GM12872 (cell line): ENCODE data around the gene CACHD1.

Experiments used
- TF ChIP-seq, protein P1 (sequence below): IDR thresholded peaks from 3 replicates; pipeline ENCODE4 v1.5.1; 2011; ENCODE audit warnings: low read depth, mild to moderate bottlenecking, low read length, moderate library complexity; ENCODE audit not compliant: insufficient read depth

Gene CACHD1

DNA sequence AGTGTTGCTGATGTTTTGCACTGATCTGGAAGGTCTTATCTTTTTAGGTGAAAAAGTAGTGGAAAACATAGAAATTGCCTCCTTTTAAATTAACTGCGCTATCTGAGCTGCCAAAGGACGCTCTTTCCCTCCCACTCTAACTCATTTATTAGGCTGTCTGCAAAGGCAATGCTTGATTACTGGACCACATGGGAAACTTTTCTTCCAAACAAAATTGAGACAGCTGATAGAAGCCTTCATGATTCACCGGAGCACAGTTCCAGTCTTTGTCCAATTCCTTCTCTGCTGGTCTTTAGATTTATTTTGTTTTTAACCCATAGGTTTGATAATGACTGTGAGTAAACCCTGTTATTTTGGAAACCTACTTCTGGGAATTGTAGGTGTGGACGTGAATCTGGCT, 181.9 kb downstream of the CACHD1 start:
- TF ChIP-seq, protein P1, sequence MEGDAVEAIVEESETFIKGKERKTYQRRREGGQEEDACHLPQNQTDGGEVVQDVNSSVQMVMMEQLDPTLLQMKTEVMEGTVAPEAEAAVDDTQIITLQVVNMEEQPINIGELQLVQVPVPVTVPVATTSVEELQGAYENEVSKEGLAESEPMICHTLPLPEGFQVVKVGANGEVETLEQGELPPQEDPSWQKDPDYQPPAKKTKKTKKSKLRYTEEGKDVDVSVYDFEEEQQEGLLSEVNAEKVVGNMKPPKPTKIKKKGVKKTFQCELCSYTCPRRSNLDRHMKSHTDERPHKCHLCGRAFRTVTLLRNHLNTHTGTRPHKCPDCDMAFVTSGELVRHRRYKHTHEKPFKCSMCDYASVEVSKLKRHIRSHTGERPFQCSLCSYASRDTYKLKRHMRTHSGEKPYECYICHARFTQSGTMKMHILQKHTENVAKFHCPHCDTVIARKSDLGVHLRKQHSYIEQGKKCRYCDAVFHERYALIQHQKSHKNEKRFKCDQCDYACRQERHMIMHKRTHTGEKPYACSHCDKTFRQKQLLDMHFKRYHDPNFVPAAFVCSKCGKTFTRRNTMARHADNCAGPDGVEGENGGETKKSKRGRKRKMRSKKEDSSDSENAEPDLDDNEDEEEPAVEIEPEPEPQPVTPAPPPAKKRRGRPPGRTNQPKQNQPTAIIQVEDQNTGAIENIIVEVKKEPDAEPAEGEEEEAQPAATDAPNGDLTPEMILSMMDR: no peak

DNA sequence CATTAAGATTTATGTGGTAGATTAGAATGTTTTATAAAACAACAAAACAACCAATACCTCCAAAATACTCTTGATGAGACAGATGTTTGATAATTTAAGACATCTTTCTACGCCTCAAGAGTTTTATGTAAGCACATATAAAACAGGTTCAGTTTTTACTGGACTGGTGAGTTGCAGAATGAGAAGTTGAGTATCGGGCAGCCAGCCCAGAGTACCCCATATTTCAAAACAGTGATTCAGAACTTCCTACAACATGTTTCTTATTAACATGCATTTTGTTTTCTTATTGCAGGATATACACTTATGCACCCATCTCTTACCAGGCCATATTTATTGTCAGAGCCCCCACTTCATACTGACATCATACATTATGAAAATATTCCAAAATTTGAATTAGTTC, 183.5 kb downstream of the CACHD1 start:
- TF ChIP-seq, protein P1: no peak

DNA sequence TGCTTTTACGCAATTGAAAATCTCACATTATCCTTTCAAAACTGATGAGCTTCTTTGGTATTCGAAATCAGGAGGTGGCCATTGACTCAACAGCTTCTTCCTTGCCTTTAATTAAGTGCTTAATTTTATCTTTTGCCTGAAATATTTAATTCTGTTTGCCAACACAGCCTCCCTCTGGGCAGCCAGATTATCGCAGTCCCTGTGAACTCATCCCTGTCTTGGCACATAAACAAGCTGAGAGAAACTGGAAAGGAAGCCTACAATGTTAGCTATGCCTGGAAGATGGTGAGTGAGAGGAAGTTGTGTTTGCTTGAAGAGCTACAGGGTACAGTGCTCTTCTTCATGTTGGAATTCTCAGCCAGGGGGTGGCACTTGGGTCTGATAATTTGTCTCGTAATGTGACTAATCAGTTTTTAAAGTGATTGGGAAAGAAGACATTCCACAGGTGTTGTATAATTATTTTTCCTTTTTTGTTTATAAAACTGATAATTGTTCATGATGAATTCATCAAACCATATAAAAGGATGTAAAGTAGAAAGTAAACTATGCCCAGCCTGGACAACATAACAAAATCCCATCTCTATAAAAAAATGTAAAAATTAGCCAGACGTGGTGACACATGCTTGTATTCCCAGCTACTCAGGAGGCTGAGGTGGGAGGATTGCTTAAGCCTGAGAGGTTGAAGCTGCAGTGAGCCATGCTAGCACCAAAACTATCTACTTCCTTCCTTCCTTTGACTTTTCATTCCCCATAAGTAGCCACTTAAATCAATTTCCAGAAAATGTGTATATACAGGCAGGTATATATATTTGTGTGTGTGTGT, 184.8 kb downstream of the CACHD1 start:
- TF ChIP-seq, protein P1: no peak

DNA sequence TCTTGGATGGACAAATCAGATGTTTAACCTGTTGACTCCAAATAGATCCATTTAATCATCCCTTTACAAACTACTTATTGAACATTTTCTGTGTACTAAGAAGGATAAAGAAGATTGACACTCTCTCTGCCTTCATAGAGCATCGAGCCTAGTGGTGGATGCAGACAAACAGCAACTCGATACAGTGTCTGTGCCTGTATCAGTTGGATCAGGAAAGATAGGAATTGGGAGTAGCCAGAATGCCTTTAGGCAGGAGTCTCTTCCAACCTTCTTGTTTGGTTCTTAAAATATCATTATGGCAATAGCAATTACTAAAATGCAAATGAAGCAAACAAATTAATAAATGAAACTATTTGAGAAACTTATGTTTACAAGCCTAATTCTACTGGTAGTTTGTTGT, 185.9 kb downstream of the CACHD1 start:
- TF ChIP-seq, protein P1: no peak

DNA sequence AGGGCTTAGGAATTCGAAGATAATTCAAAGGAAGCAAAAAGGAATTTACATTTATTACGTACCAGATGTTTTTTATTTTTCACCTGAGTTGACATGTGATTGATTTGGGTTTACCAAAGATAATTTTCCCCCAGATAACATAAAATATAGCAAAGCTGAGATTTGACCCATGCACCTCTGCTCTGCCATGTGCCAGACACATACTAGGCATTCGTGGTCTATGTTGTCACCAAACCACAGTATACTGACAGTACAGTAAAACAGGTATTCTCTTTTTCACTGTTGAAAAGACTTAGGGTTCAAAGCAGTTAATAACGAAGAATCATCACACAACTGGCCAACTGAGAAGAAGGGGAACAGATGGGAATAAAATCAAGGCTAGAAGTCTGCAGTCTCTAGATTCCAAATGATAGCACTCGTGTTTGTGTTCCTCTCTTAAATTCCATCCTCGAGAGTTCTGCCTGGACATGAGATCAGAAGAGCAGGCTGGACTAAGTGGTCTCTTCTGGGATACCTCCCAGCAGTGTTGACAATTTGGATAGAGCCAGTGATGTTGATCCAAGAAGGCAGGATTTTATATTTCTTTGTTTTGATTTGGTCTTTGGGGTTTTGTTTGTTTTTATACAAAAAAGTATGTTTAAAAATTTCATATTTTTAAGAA, 189.7 kb downstream of the CACHD1 start:
- TF ChIP-seq, protein P1: no peak

DNA sequence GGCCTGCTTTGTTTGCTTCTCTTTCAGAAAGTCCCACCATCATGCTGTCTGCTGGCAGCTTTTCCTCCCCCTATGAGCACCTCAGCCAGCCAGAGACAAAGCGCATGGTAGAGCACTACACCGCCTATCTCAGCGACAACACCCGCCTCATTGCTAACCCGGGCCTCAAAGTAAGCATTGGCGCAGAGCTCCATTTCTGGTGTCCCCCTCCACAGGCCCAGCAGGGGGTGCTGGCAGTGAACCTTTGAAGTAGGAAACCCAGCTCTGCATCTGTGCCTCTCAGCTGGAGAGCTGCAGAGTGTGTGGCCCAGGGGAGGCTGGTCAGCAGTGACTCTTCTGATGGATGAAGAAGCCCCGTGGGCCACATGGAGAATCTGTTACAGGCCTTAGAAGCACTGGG, 193.7 kb downstream of the CACHD1 start:
- TF ChIP-seq, protein P1: peak; percentile 52

DNA sequence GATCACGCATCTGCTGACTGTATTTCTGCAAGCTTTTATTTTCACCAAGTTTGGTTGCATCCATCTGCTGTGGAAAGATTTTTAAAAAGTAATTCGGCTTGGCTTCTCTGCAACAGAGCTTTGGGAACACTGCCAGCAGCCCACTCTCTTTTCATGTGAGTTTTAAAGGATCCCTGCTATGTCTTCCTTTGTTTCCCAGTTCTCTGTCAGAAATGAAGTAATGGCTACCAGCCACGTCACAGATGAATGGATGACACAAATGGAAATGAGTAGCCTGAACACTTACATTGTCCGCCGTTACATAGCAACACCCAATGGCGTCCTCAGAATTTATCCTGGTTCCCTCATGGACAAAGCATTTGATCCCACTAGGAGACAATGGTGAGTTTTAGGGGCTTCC, 194.4 kb downstream of the CACHD1 start:
- TF ChIP-seq, protein P1: no peak
